Body of pancreas (tissue), 4 donors: ENCODE measurements around the gene ERICH2. TPM values are rescaled to one million over a fixed set of nuclear protein-coding genes. Genes with fewer than 3 reads are reported as not detected.

Source experiments
- ATAC-seq: fragments of 150-250 bp; one replicate; pipeline ENCODE4 v1.9.1; 2016
- DNase-seq, 4 donors: peaks; one replicate each; pipeline ENCODE4 v3.0.0-alpha.2; 2019
- H3K27ac ChIP-seq, 4 donors: fragments of 200-600 bp; sonication (generic); 1 replicate in 3 of 4; 2 replicates in 1 of 4; pipeline versions ENCODE4 v1.5.1 to v1.6.1; 2016 to 2019; ENCODE audit warnings: mild to moderate bottlenecking in 1 of 4, mixed read lengths in 1 of 4, moderate library complexity in 1 of 4
- H3K27me3 ChIP-seq, 2 donors: fragments of 200-600 bp; sonication (generic); one replicate each; pipeline ENCODE4 v1.6.0; 2016; ENCODE audit warnings: mild to moderate bottlenecking in 1 of 2
- H3K36me3 ChIP-seq, 2 donors: fragments of 200-600 bp; sonication (generic); replicated peaks in 1 of 2; 2 replicates each; pipeline ENCODE4 v1.5.1; 2016; ENCODE audit warnings: low read depth in 2 of 2; ENCODE audit not compliant: insufficient read depth in 1 of 2
- H3K4me1 ChIP-seq: fragments of 200-600 bp; sonication (generic); one replicate; pipeline ENCODE4 v1.6.0; 2016
- H3K4me3 ChIP-seq, 2 donors: fragments of 200-600 bp; sonication (generic); 1 replicate in 1 of 2; 2 replicates in 1 of 2; pipeline ENCODE4 v1.5.1; 2016 to 2019
- H3K9me3 ChIP-seq, 3 donors: fragments of 200-600 bp; sonication (generic); 1 replicate in 2 of 3; 2 replicates in 1 of 3; pipeline ENCODE4 v1.5.1; 2016
- CTCF ChIP-seq, 7 experiments: fragments of 450-650 bp in 4 of 7; fragments of 200-600 bp in 3 of 7; sonication (generic) in 3 of 7; IDR thresholded peaks; one replicate each; pipeline ENCODE4 v1.5.1; 2016 to 2019; ENCODE audit warnings: antibody characterized with exemption in 7 of 7
- POLR2A ChIP-seq, 3 donors: fragments of 450-650 bp; IDR thresholded peaks; one replicate each; pipeline ENCODE4 v1.6.1; 2016; ENCODE audit warnings: antibody characterized with exemption in 3 of 3, mild to moderate bottlenecking in 2 of 3
- WGBS, 2 donors: methylation state at CpG; one replicate each; pipeline ENCODE4 v1.1.5; 2017; 5-methylcytosine and 5-hydroxymethylcytosine counted together
- intact Hi-C: fragments of 100-400 bp; cut with DNase I; formaldehyde crosslinking; loops from one replicate; pipeline ENCODE4 v1.15.1; 2023
- total RNA-seq, 2 donors: library from RNA; depleted of rRNA; stranded (reverse); fragments of >200 nt; gene quantifications; one replicate each; pipeline ENCODE4 v1.1.0, GENCODE V29; 2016

Gene ERICH2
- total RNA-seq, 2 donors from 2014 or later, result not detected

GRCh38 chr2:170761572-170761971 lies 8.6 kb upstream of the ERICH2 start:
- no peaks in the 10 kb centered on the region for H3K36me3 ChIP-seq
- H3K4me3 ChIP-seq, result no peak overlapping the region
- TF ChIP-seq POLR2A (IDR thresholded peaks at IDR 0.05) (no peak), CTCF (IDR thresholded peaks at IDR 0.05) (no peak)
- peaks cover 15% of the 10 kb centered on the region for H3K4me1 ChIP-seq
- H3K27me3 ChIP-seq, result no peaks in the 10 kb centered on the region
- intact Hi-C loops, result no loop called here
- no peak overlapping the region for H3K27ac ChIP-seq
- no peak for ATAC-seq
- no peak for DNase-seq
- no peaks in the 10 kb centered on the region for H3K9me3 ChIP-seq

GRCh38 chr2:170762760-170763159 lies 7.4 kb upstream of the ERICH2 start:
- no peak for DNase-seq
- no peaks in the 10 kb centered on the region for H3K36me3 ChIP-seq
- ATAC-seq, result no peak
- H3K4me3 ChIP-seq, result no peak overlapping the region
- H3K27ac ChIP-seq, result no peak overlapping the region
- no peak for TF ChIP-seq POLR2A (IDR thresholded peaks at IDR 0.05)
- no peak for TF ChIP-seq CTCF (IDR thresholded peaks at IDR 0.05)
- no peaks in the 10 kb centered on the region for H3K27me3 ChIP-seq
- intact Hi-C loops, result no loop called here
- H3K9me3 ChIP-seq, result no peaks in the 10 kb centered on the region
- WGBS, 2 donors, result 76% methylated on average over 7 of the region's 7 CpGs
- H3K4me1 ChIP-seq, result peaks cover 22% of the 10 kb centered on the region

- Histone ChIP-seq H3K4me3 (no peak overlapping the region), H3K9me3 (no peaks in the 10 kb centered on the region), H3K27me3 (no peaks in the 10 kb centered on the region), H3K27ac (no peak overlapping the region), H3K36me3 (no peaks in the 10 kb centered on the region), H3K4me1 (peaks cover 22% of the 10 kb centered on the region)
- TF ChIP-seq POLR2A (IDR thresholded peaks at IDR 0.05) (no peak), CTCF (IDR thresholded peaks at IDR 0.05) (no peak)
- DNase-seq, result no peak
- 91 to 98% methylated on average over 4 of the region's 4 CpGs for WGBS, 2 donors
- intact Hi-C loops, result no loop called here
- ATAC-seq, result no peak
Measured at GRCh38 chr2:170763232-170763631, 6.9 kb upstream of the ERICH2 start.

- Histone ChIP-seq H3K27ac (peak overlapping the region in 1 of 4 donors; percentile 54), H3K27me3 (no peaks in the 10 kb centered on the region), H3K9me3 (no peaks in the 10 kb centered on the region), H3K4me1 (peaks cover 26% of the 10 kb centered on the region), H3K4me3 (no peak overlapping the region), H3K36me3 (no peaks in the 10 kb centered on the region)
- TF ChIP-seq POLR2A (IDR thresholded peaks at IDR 0.05), result no peak
- no peak for TF ChIP-seq CTCF (IDR thresholded peaks at IDR 0.05)
- no peak for ATAC-seq
- intact Hi-C loops, result no loop called here
- 14 to 26% methylated on average over 2 of the region's 2 CpGs for WGBS, 2 donors
- no peak for DNase-seq
Measured at GRCh38 chr2:170764880-170765261, 5.3 kb upstream of the ERICH2 start.

- H3K4me3 ChIP-seq, result no peak overlapping the region
- intact Hi-C loops, result no loop called here
- H3K9me3 ChIP-seq, result no peaks in the 10 kb centered on the region
- no peak overlapping the region for H3K27ac ChIP-seq
- H3K4me1 ChIP-seq, result peaks cover 33% of the 10 kb centered on the region
- WGBS, 2 donors, result 17 to 23% methylated on average over 4 of the region's 4 CpGs
- no peak for TF ChIP-seq POLR2A (IDR thresholded peaks at IDR 0.05)
- no peak for TF ChIP-seq CTCF (IDR thresholded peaks at IDR 0.05)
- H3K27me3 ChIP-seq, result no peaks in the 10 kb centered on the region
- no peak for ATAC-seq
- no peaks in the 10 kb centered on the region for H3K36me3 ChIP-seq
- no peak for DNase-seq
Measured at GRCh38 chr2:170766693-170767092, 3.5 kb upstream of the ERICH2 start.
